Mesenchymal stem cell (in vitro differentiated cells and primary cell): ENCODE results near the gene C1QL2.

ENCODE experiments used
- DNase-seq: peaks from one replicate; pipeline ENCODE4 v3.0.0-alpha.2; 2013
- H2AFZ ChIP-seq: one replicate; pipeline ENCODE4 v1.6.1; 2013; ENCODE audit warnings: low read depth, mild to moderate bottlenecking, control low read depth, inconsistent platforms, low read length, moderate library complexity
- H2AK5ac ChIP-seq: 2 replicates; pipeline ENCODE4 v1.6.1; 2013; ENCODE audit warnings: low read length, moderate library complexity, mild to moderate bottlenecking, inconsistent platforms; ENCODE audit not compliant: severe bottlenecking
- H2BK120ac ChIP-seq: one replicate; pipeline ENCODE4 v1.6.1; 2013; ENCODE audit warnings: low read depth, mild to moderate bottlenecking, inconsistent platforms, low read length, moderate library complexity
- H2BK12ac ChIP-seq, 2 experiments: one replicate each; pipeline ENCODE4 v1.6.1; 2013; ENCODE audit warnings: inconsistent platforms in 2 of 2, low read length in 2 of 2, mild to moderate bottlenecking in 2 of 2, moderate library complexity in 2 of 2, control low read depth in 1 of 2
- H2BK15ac ChIP-seq: one replicate; pipeline ENCODE4 v1.6.1; 2013; ENCODE audit warnings: mild to moderate bottlenecking, low read depth, inconsistent platforms; ENCODE audit not compliant: poor library complexity, severe bottlenecking
- H2BK5ac ChIP-seq: 2 replicates; pipeline ENCODE4 v1.6.1; 2013; ENCODE audit warnings: low read depth, mild to moderate bottlenecking, low read length, control low read depth, inconsistent platforms; ENCODE audit not compliant: poor library complexity, severe bottlenecking
- H3K14ac ChIP-seq, 2 experiments: one replicate each; pipeline ENCODE4 v1.6.1; 2013; ENCODE audit warnings: inconsistent platforms in 2 of 2, low read length in 2 of 2, control low read depth in 1 of 2, mild to moderate bottlenecking in 1 of 2, moderate library complexity in 1 of 2
- H3K18ac ChIP-seq, 2 experiments: one replicate each; pipeline ENCODE4 v1.6.1; 2013; ENCODE audit warnings: inconsistent platforms in 2 of 2, low read length in 2 of 2, control low read depth in 1 of 2, low read depth in 1 of 2, mild to moderate bottlenecking in 1 of 2
- H3K23ac ChIP-seq, 2 experiments: one replicate each; pipeline ENCODE4 v1.6.1; 2013; ENCODE audit warnings: inconsistent platforms in 2 of 2, low read length in 2 of 2, mild to moderate bottlenecking in 2 of 2, moderate library complexity in 2 of 2, control low read depth in 1 of 2
- H3K27ac ChIP-seq: 2 replicates; pipeline ENCODE4 v1.5.1; 2013; ENCODE audit warnings: mild to moderate bottlenecking, moderate library complexity, low read length, control low read depth, inconsistent platforms; ENCODE audit not compliant: poor library complexity, severe bottlenecking
- H3K27me3 ChIP-seq, 2 experiments: 2 replicates each; pipeline versions ENCODE4 v1.6.1 to v1.7.0; 2013; ENCODE audit warnings: low read length in 2 of 2, mild to moderate bottlenecking in 2 of 2, moderate library complexity in 2 of 2, control low read depth in 1 of 2, inconsistent platforms in 1 of 2; ENCODE audit not compliant: control insufficient read depth in 1 of 2, insufficient read depth in 1 of 2
- H3K36me3 ChIP-seq, 2 experiments: 2 replicates each; pipeline versions ENCODE4 v1.6.1 to v1.7.0; 2013; ENCODE audit warnings: low read length in 2 of 2, control low read depth in 1 of 2, inconsistent platforms in 1 of 2, low read depth in 1 of 2, mild to moderate bottlenecking in 1 of 2; ENCODE audit not compliant: insufficient read depth in 2 of 2, control insufficient read depth in 1 of 2
- H3K4ac ChIP-seq, 2 experiments: one replicate each; pipeline ENCODE4 v1.6.1; 2013; ENCODE audit warnings: inconsistent platforms in 2 of 2, low read length in 2 of 2, mild to moderate bottlenecking in 2 of 2, moderate library complexity in 2 of 2, control low read depth in 1 of 2, low read depth in 1 of 2
- H3K4me1 ChIP-seq: 2 replicates; pipeline ENCODE4 v1.6.1; 2013; ENCODE audit warnings: low read depth, low read length, control low read depth; ENCODE audit not compliant: control insufficient read depth, insufficient read depth
- H3K4me2 ChIP-seq: 2 replicates; pipeline ENCODE4 v1.6.1; 2013; ENCODE audit warnings: low read length, mild to moderate bottlenecking, inconsistent platforms; ENCODE audit not compliant: poor library complexity, severe bottlenecking
- H3K4me3 ChIP-seq, 2 experiments: 2 replicates each; pipeline versions ENCODE4 v1.5.1 to v1.7.0; 2013; ENCODE audit warnings: low read length in 2 of 2, mild to moderate bottlenecking in 2 of 2, control low read depth in 1 of 2, low read depth in 1 of 2; ENCODE audit not compliant: insufficient read depth in 1 of 2
- H3K79me1 ChIP-seq: replicated peaks from 2 replicates; pipeline ENCODE4 v1.6.1; 2013; ENCODE audit warnings: mild to moderate bottlenecking, control low read depth, low read length, inconsistent platforms; ENCODE audit not compliant: poor library complexity, severe bottlenecking
- H3K9ac ChIP-seq: 2 replicates; pipeline ENCODE4 v1.7.0; 2013; ENCODE audit warnings: mild to moderate bottlenecking, low read length, moderate library complexity
- H3K9me3 ChIP-seq: 2 replicates; pipeline ENCODE4 v1.7.0; 2013; ENCODE audit warnings: mild to moderate bottlenecking, low read length; ENCODE audit not compliant: control insufficient read depth
- H4K8ac ChIP-seq: one replicate; pipeline ENCODE4 v1.6.1; 2013; ENCODE audit warnings: inconsistent platforms, mild to moderate bottlenecking, low read length, moderate library complexity
- H4K91ac ChIP-seq: one replicate; pipeline ENCODE4 v1.6.1; 2013; ENCODE audit warnings: mild to moderate bottlenecking, low read length, inconsistent platforms
- WGBS: methylation state at CpG from one replicate; pipeline ENCODE4 v1.1.7; 2013; ENCODE audit warnings: mixed read lengths; 5-methylcytosine and 5-hydroxymethylcytosine counted together

C1QL2 gene

DNA sequence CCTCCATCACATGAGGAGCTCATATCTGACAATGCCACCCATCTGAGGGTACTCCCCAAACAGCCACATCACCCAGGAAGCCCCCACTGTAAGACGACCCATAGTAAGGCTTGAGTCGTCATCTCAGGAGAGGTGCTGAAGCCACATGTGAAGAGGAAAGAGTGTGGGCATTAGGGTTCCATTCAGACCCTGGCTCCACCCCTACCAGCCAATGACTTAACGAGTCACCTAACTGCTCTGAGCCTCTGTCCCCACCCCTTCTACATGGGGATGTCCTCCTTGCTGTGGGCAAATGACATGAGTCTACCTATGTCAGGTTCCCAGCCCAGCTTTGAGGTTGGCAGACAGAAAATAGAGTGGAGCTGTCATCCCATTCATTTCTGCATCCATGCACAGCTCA is 46.3 kb downstream of the C1QL2 start:
- Histone ChIP-seq H2BK15ac (no peak overlapping the region), H2AK5ac (no peak overlapping the region), H3K4me1 (no peaks in the 10 kb centered on the region), H2BK120ac (no peak overlapping the region), H3K9ac (no peak overlapping the region), H4K8ac (no peak overlapping the region), H2AFZ (no peak overlapping the region), H3K4ac (no peak overlapping the region), H3K4me2 (no peak overlapping the region), H2BK12ac (no peak overlapping the region), H3K27ac (no peak overlapping the region), H3K9me3 (peaks cover 20% of the 10 kb centered on the region), H3K14ac (no peak overlapping the region), H3K27me3 (peaks cover 22 to 33% of the 10 kb centered on the region in 2 experiments), H3K36me3 (no peaks in the 10 kb centered on the region), H4K91ac (no peak overlapping the region), H3K18ac (no peak overlapping the region), H3K79me1 (no peaks in the 10 kb centered on the region), H3K23ac (no peak overlapping the region), H2BK5ac (no peak overlapping the region), H3K4me3 (no peak overlapping the region)
- no peak for DNase-seq
- 39% methylated on average over 3 of the region's 3 CpGs for WGBS

DNA sequence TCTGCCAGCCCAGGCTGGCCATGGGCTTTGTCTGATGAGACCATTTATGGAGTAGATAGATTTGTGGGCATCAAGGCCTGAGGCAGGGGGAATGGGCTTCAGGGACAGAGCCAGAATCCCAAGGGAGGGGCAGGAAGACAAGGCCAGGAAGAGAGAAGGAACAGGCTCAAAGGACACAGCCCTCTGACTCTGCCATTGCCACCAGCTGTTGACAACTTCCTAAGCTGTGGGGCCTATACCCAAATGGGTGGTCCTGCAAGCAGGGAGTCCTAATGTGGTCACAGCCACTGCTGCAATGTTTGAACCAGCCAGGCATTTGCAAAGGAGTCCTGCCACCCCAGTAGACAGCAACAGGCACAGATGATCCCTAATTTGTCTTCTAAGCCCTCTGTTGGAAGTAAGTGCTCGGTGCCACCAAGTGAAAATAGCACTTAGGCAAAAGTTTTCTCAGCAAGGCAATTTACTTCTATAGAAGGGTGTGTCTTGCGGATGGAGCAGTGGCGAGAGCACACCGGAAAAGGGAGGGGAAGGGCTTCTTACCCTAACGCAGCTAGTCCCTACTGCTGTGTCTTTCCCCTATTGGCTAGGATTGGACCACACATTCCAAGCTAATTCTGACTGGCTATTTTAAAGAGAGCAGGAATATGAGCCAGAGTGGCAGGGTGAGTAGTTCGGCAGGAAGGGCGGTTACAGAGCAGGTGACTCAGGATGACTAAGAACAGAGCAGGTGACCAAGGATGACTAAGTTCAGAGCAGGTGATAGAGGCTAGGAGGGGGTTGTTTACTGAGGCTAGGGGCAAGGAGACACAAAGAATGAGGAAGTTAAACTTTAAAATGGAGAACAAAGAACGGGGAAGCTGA is 47.2 kb downstream of the C1QL2 start:
- no peak overlapping the region for H2BK120ac ChIP-seq
- H2AFZ ChIP-seq: no peak overlapping the region
- H4K8ac ChIP-seq: no peak overlapping the region
- H2AK5ac ChIP-seq: no peak overlapping the region
- DNase-seq: no peak
- H3K4me3 ChIP-seq: no peak overlapping the region
- no peaks in the 10 kb centered on the region for H3K4me1 ChIP-seq
- H3K14ac ChIP-seq: no peak overlapping the region
- peaks cover 20% of the 10 kb centered on the region for H3K9me3 ChIP-seq
- no peak overlapping the region for H3K23ac ChIP-seq
- no peak overlapping the region for H3K4ac ChIP-seq
- H3K18ac ChIP-seq: no peak overlapping the region
- no peak overlapping the region for H3K4me2 ChIP-seq
- H3K27me3 ChIP-seq: peaks cover 21 to 27% of the 10 kb centered on the region in 2 experiments
- H3K9ac ChIP-seq: no peak overlapping the region
- H3K36me3 ChIP-seq: no peaks in the 10 kb centered on the region
- H2BK5ac ChIP-seq: no peak overlapping the region
- H3K27ac ChIP-seq: no peak overlapping the region
- no peaks in the 10 kb centered on the region for H3K79me1 ChIP-seq
- WGBS: 73% methylated on average over 8 of the region's 8 CpGs
- H2BK12ac ChIP-seq: no peak overlapping the region
- no peak overlapping the region for H2BK15ac ChIP-seq
- no peak overlapping the region for H4K91ac ChIP-seq

DNA sequence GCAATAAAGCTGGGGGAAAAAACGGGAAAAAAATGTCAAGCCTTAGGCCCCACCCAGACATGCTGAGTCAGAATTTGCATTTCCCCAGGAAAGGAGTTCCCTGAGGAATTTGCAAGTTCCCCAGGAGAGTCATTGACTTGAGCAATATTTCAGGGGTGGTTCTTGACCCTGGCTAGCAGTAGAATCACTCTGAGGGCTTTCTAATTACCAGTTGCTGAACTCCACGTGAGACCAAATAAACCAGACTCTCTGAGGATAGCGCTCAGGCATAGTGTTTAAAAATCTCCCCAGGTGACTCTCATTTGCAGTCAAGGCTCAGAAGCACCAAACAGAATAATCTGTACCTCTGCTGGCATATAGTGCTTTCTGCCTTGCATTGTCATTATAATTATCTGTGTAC is 48.7 kb downstream of the C1QL2 start:
- H2AK5ac ChIP-seq: no peak overlapping the region
- no peaks in the 10 kb centered on the region for H3K79me1 ChIP-seq
- no peak overlapping the region for H3K14ac ChIP-seq
- H3K9me3 ChIP-seq: peaks cover 20% of the 10 kb centered on the region
- no peak overlapping the region for H3K4me3 ChIP-seq
- H4K8ac ChIP-seq: no peak overlapping the region
- no peaks in the 10 kb centered on the region for H3K4me1 ChIP-seq
- H3K23ac ChIP-seq: no peak overlapping the region
- no peak overlapping the region for H3K18ac ChIP-seq
- no peak overlapping the region for H3K27ac ChIP-seq
- H3K4me2 ChIP-seq: no peak overlapping the region
- H3K4ac ChIP-seq: no peak overlapping the region
- no peak overlapping the region for H2BK5ac ChIP-seq
- H3K36me3 ChIP-seq: no peaks in the 10 kb centered on the region
- H4K91ac ChIP-seq: no peak overlapping the region
- no peak overlapping the region for H2AFZ ChIP-seq
- no peak overlapping the region for H2BK120ac ChIP-seq
- no peak for DNase-seq
- no peak overlapping the region for H2BK15ac ChIP-seq
- H3K27me3 ChIP-seq: peaks cover 14 to 19% of the 10 kb centered on the region in 2 experiments
- H3K9ac ChIP-seq: no peak overlapping the region
- WGBS: 58% methylated on average over 3 of the region's 3 CpGs
- H2BK12ac ChIP-seq: no peak overlapping the region

DNA sequence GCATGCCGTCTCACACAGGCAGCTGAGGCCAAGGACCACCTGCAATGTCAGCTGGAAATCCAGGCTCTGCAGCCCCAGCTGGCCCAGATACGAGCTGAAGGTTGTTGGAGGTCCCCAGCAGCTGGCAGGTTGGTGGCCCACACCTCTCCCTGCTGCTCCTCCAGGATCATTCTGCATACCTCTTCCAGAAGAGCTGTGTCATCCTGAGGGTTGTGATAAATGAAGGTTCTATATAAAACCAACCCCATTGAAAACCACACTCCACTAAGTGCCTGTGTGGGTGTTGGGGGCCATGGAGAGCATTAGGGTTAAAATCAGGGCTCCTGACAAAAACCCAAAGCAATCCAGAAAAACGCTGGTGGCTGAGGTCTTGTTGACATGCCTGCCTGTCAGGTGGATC is 50.4 kb downstream of the C1QL2 start:
- Histone ChIP-seq H3K27ac (no peak overlapping the region), H2AFZ (no peak overlapping the region), H3K9me3 (peaks cover 27% of the 10 kb centered on the region), H3K9ac (no peak overlapping the region), H2AK5ac (no peak overlapping the region), H2BK12ac (no peak overlapping the region), H3K4me3 (no peak overlapping the region), H3K14ac (no peak overlapping the region), H3K4me2 (no peak overlapping the region), H2BK5ac (no peak overlapping the region), H2BK120ac (no peak overlapping the region), H4K91ac (no peak overlapping the region), H3K23ac (no peak overlapping the region), H3K36me3 (no peaks in the 10 kb centered on the region), H4K8ac (no peak overlapping the region), H3K79me1 (no peaks in the 10 kb centered on the region), H2BK15ac (no peak overlapping the region), H3K18ac (no peak overlapping the region), H3K27me3 (peaks cover 2 to 8% of the 10 kb centered on the region in 2 experiments), H3K4me1 (no peaks in the 10 kb centered on the region), H3K4ac (no peak overlapping the region)
- 37% methylated on average over 3 of the region's 3 CpGs for WGBS
- no peak for DNase-seq
